IMR-90 (cell line): ENCODE measurements around the gene RSRC1. TPM values are rescaled to one million over a fixed set of nuclear protein-coding genes. Genes with fewer than 3 reads are reported as not detected.

Source experiments
- ATAC-seq: fragments of 200-7000 bp; cut with Tn5 transposase; 2 replicates; pipeline ENCODE4 v1.9.1; 2020; ENCODE audit warnings: low read depth, mild to moderate bottlenecking, moderate library complexity
- BruUV-seq: library from RNA; stranded (reverse); fragments of 400-500 nt; replicated peaks from 2 replicates; lab custom pipeline; 2021; lab: Mats Ljungman, UMichigan
- CTCF ChIA-PET: fragments of 300-600 bp; formaldehyde crosslinking; extraction: SDS; loops from one replicate; lab custom pipeline; 2021; ENCODE audit warnings: antibody characterized with exemption; lab: Yijun Ruan, JAX
- POLR2A ChIA-PET: fragments of 300-600 bp; sonication (Branson Sonifier 250); formaldehyde crosslinking; loops from one replicate; lab custom pipeline; 2022; ENCODE audit warnings: antibody characterized with exemption; ENCODE audit not compliant: unreplicated experiment; lab: Charles Lee
- DNase-seq: peaks from one replicate; pipeline ENCODE4 v3.0.0; 2013
- H2AFZ ChIP-seq: replicated peaks from 2 replicates; pipeline ENCODE3; 2013; ENCODE audit warnings: low read length, mild to moderate bottlenecking; ENCODE audit not compliant: poor library complexity
- H2AK5ac ChIP-seq: 2 replicates; pipeline ENCODE4 v1.6.1; 2013; ENCODE audit warnings: low read depth, low read length, inconsistent platforms
- H2AK9ac ChIP-seq: replicated peaks from 2 replicates; pipeline ENCODE3; 2013; ENCODE audit warnings: mild to moderate bottlenecking, low read depth, low read length, moderate library complexity; ENCODE audit not compliant: poor library complexity
- H2BK120ac ChIP-seq: 2 replicates; pipeline ENCODE4 v1.6.1; 2013; ENCODE audit warnings: low read depth, low read length, inconsistent platforms
- H2BK15ac ChIP-seq: 3 replicates; pipeline ENCODE4 v1.6.1; 2013; ENCODE audit warnings: low read depth, low read length, inconsistent platforms
- H2BK20ac ChIP-seq: 2 replicates; pipeline ENCODE4 v1.6.1; 2013; ENCODE audit warnings: low read depth, mild to moderate bottlenecking, inconsistent platforms, low read length, moderate library complexity
- H2BK5ac ChIP-seq: 2 replicates; pipeline ENCODE4 v1.6.1; 2013; ENCODE audit warnings: mild to moderate bottlenecking, low read depth, low read length, inconsistent platforms; ENCODE audit not compliant: poor library complexity, severe bottlenecking
- H3K14ac ChIP-seq: replicated peaks from 2 replicates; pipeline ENCODE4 v1.6.1; 2013; ENCODE audit warnings: low read depth, low read length, inconsistent platforms
- H3K18ac ChIP-seq: 2 replicates; pipeline ENCODE4 v1.6.1; 2013; ENCODE audit warnings: low read depth, low read length, control low read depth
- H3K23ac ChIP-seq: 2 replicates; pipeline ENCODE4 v1.6.1; 2013; ENCODE audit warnings: low read depth, low read length, inconsistent platforms
- H3K27ac ChIP-seq: 2 replicates; pipeline ENCODE4 v1.5.1; 2013; ENCODE audit warnings: mild to moderate bottlenecking, control low read depth, low read length; ENCODE audit not compliant: insufficient read depth
- H3K27me3 ChIP-seq: 2 replicates; pipeline ENCODE4 v1.6.1; 2013; ENCODE audit warnings: low read length; ENCODE audit not compliant: control insufficient read depth, insufficient read depth
- H3K36me3 ChIP-seq: 2 replicates; pipeline ENCODE4 v1.6.1; 2013; ENCODE audit warnings: low read length, mixed read lengths; ENCODE audit not compliant: control insufficient read depth, insufficient read depth
- H3K4ac ChIP-seq: 2 replicates; pipeline ENCODE4 v1.6.1; 2013; ENCODE audit warnings: low read depth, low read length, inconsistent platforms
- H3K4me1 ChIP-seq: 2 replicates; pipeline ENCODE4 v1.6.1; 2013; ENCODE audit warnings: low read length, mixed read lengths; ENCODE audit not compliant: control insufficient read depth, insufficient read depth
- H3K4me2 ChIP-seq: 2 replicates; pipeline ENCODE4 v1.6.1; 2013; ENCODE audit warnings: low read depth, mild to moderate bottlenecking, control low read depth, low read length, moderate library complexity
- H3K4me3 ChIP-seq: 2 replicates; pipeline ENCODE4 v1.5.1; 2013; ENCODE audit warnings: low read depth, mild to moderate bottlenecking, control low read depth, low read length, moderate library complexity; ENCODE audit not compliant: insufficient read depth
- H3K56ac ChIP-seq: 2 replicates; pipeline ENCODE4 v1.6.1; 2013; ENCODE audit warnings: low read length, inconsistent platforms; ENCODE audit not compliant: insufficient read depth; ENCODE audit errors: extremely low read depth
- H3K79me1 ChIP-seq, 2 experiments: 2 replicates each; pipeline ENCODE4 v1.6.1; 2013; ENCODE audit warnings: low read length in 2 of 2, inconsistent platforms in 1 of 2, low read depth in 1 of 2
- H3K9ac ChIP-seq: 2 replicates; pipeline ENCODE4 v1.6.1; 2013; ENCODE audit warnings: low read depth, low read length, control low read depth
- H3K9me1 ChIP-seq: 2 replicates; pipeline ENCODE4 v1.6.1; 2013; ENCODE audit warnings: low read length, inconsistent platforms; ENCODE audit not compliant: insufficient read depth
- H3K9me3 ChIP-seq: 2 replicates; pipeline ENCODE4 v1.6.1; 2013; ENCODE audit warnings: low read length; ENCODE audit not compliant: control insufficient read depth, insufficient read depth
- H4K20me1 ChIP-seq: 2 replicates; pipeline ENCODE4 v1.6.1; 2013; ENCODE audit warnings: low read length, inconsistent platforms; ENCODE audit not compliant: insufficient read depth
- H4K5ac ChIP-seq: 2 replicates; pipeline ENCODE4 v1.6.1; 2013; ENCODE audit warnings: mild to moderate bottlenecking, low read depth, low read length, control low read depth
- H4K8ac ChIP-seq, 2 experiments: 2 replicates each; pipeline ENCODE4 v1.6.1; 2013; ENCODE audit warnings: low read depth in 2 of 2, low read length in 2 of 2, control low read depth in 1 of 2, inconsistent platforms in 1 of 2
- H4K91ac ChIP-seq: 2 replicates; pipeline ENCODE4 v1.6.1; 2013; ENCODE audit warnings: low read depth, low read length, inconsistent platforms; ENCODE audit not compliant: insufficient read depth
- BHLHE40 ChIP-seq: fragments of 150-350 bp; IDR thresholded peaks from 2 replicates; pipeline ENCODE4 v1.6.1; 2016; ENCODE audit warnings: mild to moderate bottlenecking, low read depth, low read length
- CEBPB ChIP-seq: IDR thresholded peaks from 2 replicates; pipeline ENCODE4 v1.6.1; 2012; ENCODE audit warnings: low read depth, low read length, improper control_type of control experiment
- CHD1 ChIP-seq: IDR thresholded peaks from 2 replicates; pipeline ENCODE4 v1.6.1; 2012; ENCODE audit warnings: low read depth, low read length, improper control_type of control experiment
- ELK1 ChIP-seq: fragments of 150-350 bp; IDR thresholded peaks from 2 replicates; pipeline ENCODE4 v1.6.1; 2016; ENCODE audit warnings: low read depth, mild to moderate bottlenecking, low read length, moderate library complexity, borderline replicate concordance
- FOS ChIP-seq: fragments of 150-350 bp; IDR thresholded peaks from 2 replicates; pipeline ENCODE4 v1.6.1; 2016; ENCODE audit warnings: low read depth, low read length
- MAFK ChIP-seq: IDR thresholded peaks from 2 replicates; pipeline ENCODE4 v1.6.1; 2012; ENCODE audit warnings: low read depth, low read length, improper control_type of control experiment
- MAZ ChIP-seq: IDR thresholded peaks from 2 replicates; pipeline ENCODE4 v1.6.1; 2012; ENCODE audit warnings: low read depth, mild to moderate bottlenecking, low read length, improper control_type of control experiment, moderate library complexity, borderline replicate concordance
- MXI1 ChIP-seq: IDR thresholded peaks from 2 replicates; pipeline ENCODE4 v1.6.1; 2012; ENCODE audit warnings: low read depth, mild to moderate bottlenecking, low read length, moderate library complexity, borderline replicate concordance
- NFE2L2 ChIP-seq: fragments of 150-350 bp; IDR thresholded peaks from 2 replicates; pipeline ENCODE4 v1.6.1; 2016; ENCODE audit warnings: low read depth, mild to moderate bottlenecking, low read length
- POLR2A ChIP-seq: IDR thresholded peaks from 2 replicates; pipeline ENCODE4 v1.6.1; 2012; ENCODE audit warnings: mild to moderate bottlenecking, low read depth, low read length
- RAD21 ChIP-seq: IDR thresholded peaks from 2 replicates; pipeline ENCODE4 v1.6.1; 2012; ENCODE audit warnings: low read length, improper control_type of control experiment
- RCOR1 ChIP-seq: IDR thresholded peaks from 2 replicates; pipeline ENCODE4 v1.6.1; 2012; ENCODE audit warnings: mild to moderate bottlenecking, low read length, improper control_type of control experiment; ENCODE audit not compliant: insufficient replicate concordance
- RFX5 ChIP-seq: IDR thresholded peaks from 2 replicates; pipeline ENCODE4 v1.8.0; 2012; ENCODE audit warnings: low read depth, mild to moderate bottlenecking, low read length, moderate library complexity
- SMC3 ChIP-seq: fragments of 150-350 bp; IDR thresholded peaks from 2 replicates; pipeline ENCODE4 v1.6.1; 2016; ENCODE audit warnings: low read depth, mild to moderate bottlenecking, antibody characterized with exemption, low read length, moderate library complexity
- USF2 ChIP-seq: fragments of 150-350 bp; IDR thresholded peaks from 2 replicates; pipeline ENCODE4 v1.6.1; 2017; ENCODE audit warnings: mild to moderate bottlenecking, antibody characterized with exemption, low read length, low read depth
- WGBS, 2 experiments: methylation state at CpG; one replicate each; pipeline versions ENCODE4 v1.1.5 to v1.1.7; 2013; ENCODE audit warnings: missing lambda C conversion rate in 2 of 2; ENCODE audit not compliant: insufficient read length in 1 of 2; ENCODE audit errors: extremely low coverage in 2 of 2; 5-methylcytosine and 5-hydroxymethylcytosine counted together
- dilution Hi-C: fragments of 300-500 bp; cut with HindIII; formaldehyde crosslinking; loops from one replicate; pipeline ENCODE4 v1.14.3; 2018; ENCODE audit warnings: low sequenced_read_pairs; ENCODE audit not compliant: unreplicated experiment
- in situ Hi-C: fragments of 300-500 bp; cut with MboI; formaldehyde crosslinking; loops from 3 replicates; pipeline ENCODE4 v1.14.3; 2019; ENCODE audit warnings: low sequenced_read_pairs, inconsistent platforms, mixed read lengths
- intact Hi-C: fragments of 100-400 bp; cut with micrococcal nuclease; formaldehyde crosslinking; loops from 2 replicates; pipeline ENCODE4 v1.10.0; 2022
- polyA plus RNA-seq, 3 experiments: library from polyadenylated mRNA; depleted of rRNA; stranded (reverse); fragments of >200 nt; gene quantifications; 2 replicates each; pipeline ENCODE4 v1.2.3, GENCODE V29; 2012; ENCODE audit warnings: low replicate concordance in 1 of 3
- total RNA-seq: library from RNA; depleted of rRNA; stranded (reverse); fragments of >200 nt; gene quantifications from 2 replicates; pipeline ENCODE4 v1.2.3, GENCODE V29; 2012
- TF ChIP-seq, protein P1 (sequence below): conservative IDR thresholded peaks from 2 replicates; pipeline ENCODE4 v1.5.1; 2012; ENCODE audit warnings: mild to moderate bottlenecking, low read depth, low read length, improper control_type of control experiment

Gene RSRC1
- total and polyA plus RNA-seq, 2 of the 4 experiments (the other 2 are of a cell fraction): 3.8 to 41.8 TPM

DNA sequence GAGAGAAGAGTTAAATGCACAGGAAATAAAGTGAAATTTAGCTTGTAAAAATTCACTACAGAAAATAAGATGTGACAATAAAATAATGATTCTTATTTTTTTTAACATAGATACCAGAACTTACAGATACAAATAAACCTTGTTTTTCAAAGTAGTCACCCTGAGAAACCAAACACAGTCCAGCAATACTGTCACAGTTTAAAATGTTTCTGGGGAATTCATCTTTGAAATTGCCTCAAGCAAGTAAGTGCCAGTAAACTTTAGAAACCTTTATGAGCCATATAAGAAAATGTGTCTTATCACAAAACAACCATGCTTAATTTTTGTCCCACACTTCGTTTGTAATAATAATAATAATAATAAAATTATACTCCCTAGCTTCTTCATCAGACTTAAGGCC, 23.5 kb upstream of the RSRC1 start:
- DNase-seq (no peak), ATAC-seq (no peak)
- Histone ChIP-seq H3K23ac (no peak overlapping the region), H3K14ac (no peak overlapping the region), H3K27ac (no peak overlapping the region), H2AK5ac (no peak overlapping the region), H2BK5ac (no peak overlapping the region), H4K8ac (no peak overlapping the region), H4K20me1 (no peaks in the 10 kb centered on the region), H3K36me3 (no peaks in the 10 kb centered on the region), H3K4me2 (no peak overlapping the region), H3K4ac (no peak overlapping the region), H2BK15ac (no peak overlapping the region), H2BK20ac (no peak overlapping the region), H2AFZ (no peak overlapping the region), H3K9ac (no peak overlapping the region), H3K9me1 (no peaks in the 10 kb centered on the region), H3K4me1 (no peaks in the 10 kb centered on the region), H2BK120ac (no peak overlapping the region), H3K4me3 (no peak overlapping the region), H3K79me1 (no peaks in the 10 kb centered on the region), H3K9me3 (no peaks in the 10 kb centered on the region), H4K5ac (no peak overlapping the region), H4K91ac (no peak overlapping the region), H3K56ac (no peak overlapping the region), H3K18ac (no peak overlapping the region), H3K27me3 (peaks cover 4% of the 10 kb centered on the region), H2AK9ac (no peak overlapping the region)
- dilution Hi-C loops: no loop called here
- intact Hi-C loops: no loop called here
- TF ChIP-seq RFX5 (no peak), CEBPB (no peak), USF2 (no peak), NFE2L2 (no peak), POLR2A (no peak), ELK1 (no peak), BHLHE40 (no peak), MXI1 (no peak), FOS (no peak), SMC3 (no peak), RAD21 (no peak), MAFK (no peak), CHD1 (no peak), RCOR1 (no peak), MAZ (no peak)
- TF ChIP-seq, protein P1, sequence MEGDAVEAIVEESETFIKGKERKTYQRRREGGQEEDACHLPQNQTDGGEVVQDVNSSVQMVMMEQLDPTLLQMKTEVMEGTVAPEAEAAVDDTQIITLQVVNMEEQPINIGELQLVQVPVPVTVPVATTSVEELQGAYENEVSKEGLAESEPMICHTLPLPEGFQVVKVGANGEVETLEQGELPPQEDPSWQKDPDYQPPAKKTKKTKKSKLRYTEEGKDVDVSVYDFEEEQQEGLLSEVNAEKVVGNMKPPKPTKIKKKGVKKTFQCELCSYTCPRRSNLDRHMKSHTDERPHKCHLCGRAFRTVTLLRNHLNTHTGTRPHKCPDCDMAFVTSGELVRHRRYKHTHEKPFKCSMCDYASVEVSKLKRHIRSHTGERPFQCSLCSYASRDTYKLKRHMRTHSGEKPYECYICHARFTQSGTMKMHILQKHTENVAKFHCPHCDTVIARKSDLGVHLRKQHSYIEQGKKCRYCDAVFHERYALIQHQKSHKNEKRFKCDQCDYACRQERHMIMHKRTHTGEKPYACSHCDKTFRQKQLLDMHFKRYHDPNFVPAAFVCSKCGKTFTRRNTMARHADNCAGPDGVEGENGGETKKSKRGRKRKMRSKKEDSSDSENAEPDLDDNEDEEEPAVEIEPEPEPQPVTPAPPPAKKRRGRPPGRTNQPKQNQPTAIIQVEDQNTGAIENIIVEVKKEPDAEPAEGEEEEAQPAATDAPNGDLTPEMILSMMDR: no peak
- ChIA-PET POLR2A (no interaction called here), CTCF (no interaction called here)
- in situ Hi-C loops: no loop called here
- no CpG with 5 or more reads among the region's 1 CpG for whole genome bisulfite sequencing, 2 experiments
- BruUV-seq: no TSS peak
